Astrocyte (in vitro differentiated cells and primary cell): ENCODE measurements around the gene CCSER1.

Experiments used
- CTCF ChIP-seq: IDR thresholded peaks from 2 replicates; pipeline ENCODE4 v1.5.1; 2011; ENCODE audit warnings: low read depth, mild to moderate bottlenecking, inconsistent platforms, low read length, moderate library complexity; ENCODE audit not compliant: insufficient read depth
- EZH2 ChIP-seq: IDR thresholded peaks from 2 replicates; pipeline ENCODE4 v1.6.1; 2012; ENCODE audit warnings: mild to moderate bottlenecking, low read length, inconsistent platforms; ENCODE audit not compliant: insufficient read depth

DNA sequence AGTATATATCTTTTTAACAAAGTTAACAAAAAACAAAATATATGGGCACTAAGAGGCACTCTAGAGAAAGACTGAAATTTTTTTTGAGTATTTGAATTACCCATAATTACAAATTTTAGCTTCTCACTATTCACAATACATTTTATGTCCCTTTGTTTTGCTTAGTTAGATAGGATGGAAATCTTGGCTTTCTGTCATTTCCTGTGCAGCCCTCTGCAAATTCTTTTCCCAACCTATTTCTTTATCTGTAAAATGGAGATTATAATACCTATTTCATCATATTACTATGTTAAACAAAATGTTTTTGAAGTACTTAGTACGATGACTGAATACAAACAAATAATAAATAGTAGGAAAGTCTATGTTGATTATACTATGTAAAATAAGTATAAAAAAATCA lies 710.0 kb downstream of the CCSER1 start:
- TF ChIP-seq CTCF (no peak), EZH2 (no peak)
